Mucosa of stomach (tissue), 1 donor: ENCODE measurements around the gene CMTM4.

ENCODE experiments used
- H3K27me3 ChIP-seq: one replicate; pipeline ENCODE4 v1.7.0; 2013; ENCODE audit warnings: mild to moderate bottlenecking, low read length; ENCODE audit not compliant: control insufficient read depth, insufficient read depth
- H3K36me3 ChIP-seq: one replicate; pipeline ENCODE4 v1.7.0; 2013; ENCODE audit warnings: low read length; ENCODE audit not compliant: control insufficient read depth, insufficient read depth
- H3K4me1 ChIP-seq: one replicate; pipeline ENCODE4 v1.7.0; 2013; ENCODE audit warnings: mild to moderate bottlenecking, low read length; ENCODE audit not compliant: control insufficient read depth, insufficient read depth
- H3K4me3 ChIP-seq: one replicate; pipeline ENCODE4 v1.7.0; 2013; ENCODE audit warnings: low read length
- H3K9ac ChIP-seq: one replicate; pipeline ENCODE4 v1.7.0; 2013; ENCODE audit warnings: mild to moderate bottlenecking, low read length, moderate library complexity
- H3K9me3 ChIP-seq: one replicate; pipeline ENCODE4 v1.7.0; 2013; ENCODE audit warnings: mild to moderate bottlenecking, low read length, moderate library complexity; ENCODE audit not compliant: control insufficient read depth
- donor health status: Pancreatic carcinoma.

Gene CMTM4

GRCh38 chr16:66661210-66661560 is 35.4 kb downstream of the CMTM4 start:
- no peak overlapping the region for H3K4me3 ChIP-seq

GRCh38 chr16:66660422-66661209 is 35.9 kb downstream of the CMTM4 start:
- Histone ChIP-seq H3K36me3 (no peaks in the 10 kb centered on the region), H3K9me3 (no peaks in the 10 kb centered on the region), H3K4me1 (peaks cover 32% of the 10 kb centered on the region), H3K27me3 (no peaks in the 10 kb centered on the region), H3K4me3 (no peak overlapping the region), H3K9ac (no peak overlapping the region)

More at GRCh38 chr16:66661210-66661560, 35.4 kb downstream of the CMTM4 start:
- Histone ChIP-seq H3K4me1 (peaks cover 32% of the 10 kb centered on the region), H3K36me3 (no peaks in the 10 kb centered on the region), H3K9ac (no peak overlapping the region), H3K27me3 (no peaks in the 10 kb centered on the region), H3K9me3 (no peaks in the 10 kb centered on the region)

- Histone ChIP-seq H3K4me3 (no peak overlapping the region), H3K27me3 (no peaks in the 10 kb centered on the region), H3K9ac (no peak overlapping the region), H3K9me3 (no peaks in the 10 kb centered on the region), H3K4me1 (peaks cover 36% of the 10 kb centered on the region), H3K36me3 (no peaks in the 10 kb centered on the region)
These were observed 37.7 kb downstream of the CMTM4 start for GRCh38 chr16:66658860-66659190.

GRCh38 chr16:66658143-66658859 is 38.2 kb downstream of the CMTM4 start:
- no peaks in the 10 kb centered on the region for H3K36me3 ChIP-seq
- no peaks in the 10 kb centered on the region for H3K9me3 ChIP-seq
- no peak overlapping the region for H3K9ac ChIP-seq
- H3K27me3 ChIP-seq = no peaks in the 10 kb centered on the region
- no peak overlapping the region for H3K4me3 ChIP-seq
- H3K4me1 ChIP-seq = peaks cover 38% of the 10 kb centered on the region

DNA sequence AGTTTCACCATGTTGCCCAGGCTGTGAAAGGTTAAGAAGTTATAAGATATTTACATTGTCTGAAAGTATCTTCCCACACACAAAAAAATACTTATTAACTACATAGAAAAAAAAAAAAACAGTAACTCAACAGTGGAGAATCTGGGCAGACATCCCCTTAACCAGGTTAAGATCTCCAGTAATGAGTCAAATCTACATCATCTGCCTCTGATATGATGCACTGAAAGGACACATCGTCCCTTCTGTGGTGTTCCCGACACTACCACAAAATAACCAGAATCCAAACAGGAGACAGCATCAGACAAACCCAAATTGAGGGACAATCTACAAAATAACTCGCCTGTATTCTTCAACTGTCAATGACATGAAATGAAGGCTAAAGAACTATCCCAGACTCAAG is 40.0 kb downstream of the CMTM4 start:
- Histone ChIP-seq H3K27me3 (no peaks in the 10 kb centered on the region), H3K4me3 (no peak overlapping the region), H3K9me3 (no peaks in the 10 kb centered on the region), H3K4me1 (peaks cover 41% of the 10 kb centered on the region), H3K36me3 (no peaks in the 10 kb centered on the region), H3K9ac (no peak overlapping the region)

- Histone ChIP-seq H3K4me3 (no peak overlapping the region), H3K36me3 (no peaks in the 10 kb centered on the region), H3K9me3 (no peaks in the 10 kb centered on the region), H3K27me3 (no peaks in the 10 kb centered on the region), H3K9ac (no peak overlapping the region), H3K4me1 (peaks cover 52% of the 10 kb centered on the region)
These were observed 42.8 kb downstream of the CMTM4 start for GRCh38 chr16:66653581-66654350.

DNA sequence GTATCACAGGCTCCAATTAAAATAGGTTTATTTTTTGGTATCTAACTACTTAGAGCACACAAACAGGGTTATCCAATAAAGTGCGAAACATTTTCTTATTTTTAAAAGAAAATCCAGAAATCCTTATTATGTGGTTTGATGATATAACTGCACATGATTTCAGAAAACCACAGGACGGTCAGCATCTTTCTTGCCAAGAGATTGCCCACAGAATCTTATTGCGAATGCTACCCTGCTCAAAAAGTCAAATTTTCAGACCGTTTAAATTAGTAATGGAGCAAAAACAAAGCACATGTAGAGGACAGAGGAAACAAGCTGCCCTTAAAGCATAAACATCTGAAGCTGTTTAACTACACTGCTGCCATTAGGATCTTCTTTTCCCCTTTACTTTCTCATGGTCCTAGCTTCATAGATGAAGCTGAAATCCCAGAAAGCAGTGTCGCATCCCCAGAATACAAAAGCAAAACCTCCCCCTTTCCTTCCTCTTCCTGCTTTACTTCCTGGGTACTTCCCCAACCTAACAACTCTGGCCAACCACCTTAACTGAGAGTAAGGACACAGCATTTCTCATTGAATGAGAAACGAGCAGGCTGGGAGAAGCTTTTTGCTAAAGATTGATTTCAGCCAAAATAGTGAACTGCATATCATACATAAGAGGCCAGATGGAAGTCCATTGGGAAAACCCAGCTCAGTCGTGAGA is 43.7 kb downstream of the CMTM4 start:
- H3K27me3 ChIP-seq = no peaks in the 10 kb centered on the region
- H3K9me3 ChIP-seq = no peaks in the 10 kb centered on the region
- H3K36me3 ChIP-seq = no peaks in the 10 kb centered on the region
- H3K4me1 ChIP-seq = peaks cover 46% of the 10 kb centered on the region
- H3K4me3 ChIP-seq = no peak overlapping the region
- no peak overlapping the region for H3K9ac ChIP-seq

DNA sequence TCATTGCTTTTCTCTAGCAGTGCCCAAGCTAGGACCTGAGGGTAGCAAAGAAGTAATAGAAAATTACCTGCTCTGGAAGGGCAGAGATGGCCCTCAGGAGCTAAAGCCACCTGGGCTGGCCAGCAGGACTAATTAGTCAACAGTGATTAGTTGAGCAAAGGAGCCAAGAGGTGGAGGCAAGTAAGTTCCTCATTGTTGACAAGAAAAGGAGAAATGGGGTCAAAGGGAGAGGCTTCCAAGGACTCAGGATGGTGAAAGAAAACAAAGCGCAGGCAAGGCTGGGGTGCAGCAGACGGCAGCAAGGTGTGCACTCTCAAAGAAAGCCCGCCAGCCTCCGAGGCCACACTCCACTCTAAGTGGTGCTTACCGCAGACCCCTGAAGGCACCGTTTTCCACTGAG is 44.6 kb downstream of the CMTM4 start:
- H3K36me3 ChIP-seq = no peaks in the 10 kb centered on the region
- H3K4me3 ChIP-seq = no peak overlapping the region
- no peaks in the 10 kb centered on the region for H3K9me3 ChIP-seq
- H3K9ac ChIP-seq = no peak overlapping the region
- no peaks in the 10 kb centered on the region for H3K27me3 ChIP-seq
- H3K4me1 ChIP-seq = peaks cover 46% of the 10 kb centered on the region

- no peaks in the 10 kb centered on the region for H3K27me3 ChIP-seq
- H3K4me3 ChIP-seq = peak overlapping the region; percentile 9
- no peaks in the 10 kb centered on the region for H3K9me3 ChIP-seq
- no peak overlapping the region for H3K9ac ChIP-seq
- H3K4me1 ChIP-seq = peaks cover 46% of the 10 kb centered on the region
- H3K36me3 ChIP-seq = no peaks in the 10 kb centered on the region
These were observed 45.1 kb downstream of the CMTM4 start for GRCh38 chr16:66651474-66651765.

DNA sequence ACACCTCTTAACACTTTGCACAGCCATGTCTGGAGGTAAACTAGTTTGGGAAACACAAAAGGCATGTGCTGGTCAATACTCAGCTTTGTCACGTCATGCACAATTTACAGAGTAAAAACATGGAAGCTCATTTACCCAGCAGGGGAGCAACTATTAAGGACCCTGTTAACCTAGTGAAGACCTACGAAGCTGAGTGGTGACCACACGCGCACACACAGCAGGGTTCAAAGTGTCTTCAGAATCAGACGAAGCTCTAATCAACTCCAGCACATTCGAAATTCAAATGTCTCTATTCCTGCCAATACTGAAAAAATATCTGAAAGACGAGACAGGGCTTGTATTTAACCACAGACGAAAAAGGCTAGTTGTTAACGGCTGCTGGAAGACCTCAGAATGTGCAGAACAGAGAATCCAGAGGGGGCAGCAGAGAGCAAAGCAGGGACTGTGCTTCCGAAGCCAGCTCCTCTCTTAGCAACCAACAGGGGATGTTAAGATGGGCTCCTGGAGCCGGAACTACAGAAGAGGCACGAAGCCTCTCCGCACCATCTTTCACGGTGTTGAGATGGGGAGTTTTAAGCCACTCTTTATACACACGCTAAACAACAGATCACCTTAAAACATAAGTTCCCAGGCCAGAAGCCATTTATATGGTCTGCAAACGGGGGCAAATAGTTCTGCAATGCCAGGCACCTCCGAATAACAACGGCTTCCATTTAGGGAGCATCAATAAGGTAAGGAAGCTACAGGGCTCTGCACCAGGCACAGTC is 45.7 kb downstream of the CMTM4 start:
- peak overlapping the region; percentile 9 for H3K4me3 ChIP-seq
- no peaks in the 10 kb centered on the region for H3K36me3 ChIP-seq
- H3K4me1 ChIP-seq = peaks cover 46% of the 10 kb centered on the region
- H3K9ac ChIP-seq = peak overlapping the region; percentile 13
- no peaks in the 10 kb centered on the region for H3K9me3 ChIP-seq
- no peaks in the 10 kb centered on the region for H3K27me3 ChIP-seq

DNA sequence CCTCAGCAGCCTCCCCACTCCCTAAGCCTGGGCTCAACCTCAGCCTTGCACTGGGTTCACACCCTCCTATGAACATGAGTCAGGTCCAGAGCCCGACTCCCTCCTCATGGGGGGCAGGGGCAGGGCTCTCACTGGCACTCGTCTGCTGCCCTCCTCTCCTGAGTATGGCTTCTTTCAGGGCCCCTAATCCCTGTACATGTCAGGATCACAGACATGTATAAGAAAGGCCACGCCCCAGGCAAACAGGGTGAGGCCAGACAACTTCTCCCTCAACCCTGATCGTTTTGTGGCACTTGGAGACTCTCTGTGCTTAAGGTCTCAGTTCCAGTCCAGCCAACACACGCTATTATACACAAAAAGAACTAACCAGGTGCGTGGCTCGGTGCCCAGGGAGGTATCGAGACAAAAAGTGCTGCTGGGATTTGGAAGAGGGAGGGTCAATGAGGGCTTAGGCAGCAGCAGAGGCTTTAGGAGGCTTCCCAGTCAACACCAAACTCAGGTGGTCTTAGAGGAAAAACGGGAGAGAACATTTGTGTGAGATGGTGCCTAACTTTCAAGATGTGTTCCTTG is 46.8 kb downstream of the CMTM4 start:
- no peak overlapping the region for H3K9ac ChIP-seq
- H3K27me3 ChIP-seq = no peaks in the 10 kb centered on the region
- H3K9me3 ChIP-seq = no peaks in the 10 kb centered on the region
- peaks cover 46% of the 10 kb centered on the region for H3K4me1 ChIP-seq
- H3K36me3 ChIP-seq = no peaks in the 10 kb centered on the region
- H3K4me3 ChIP-seq = no peak overlapping the region
